Lung (tissue), 12 donors: Measurements from ENCODE around the gene GSC2. TPM values are rescaled to one million over a fixed set of nuclear protein-coding genes. Genes with fewer than 3 reads are reported as not detected.

Experiments
- ATAC-seq: fragments of 200-7000 bp; cut with Tn5 transposase; one replicate; pipeline ENCODE4 v1.9.1; 2020; ENCODE audit warnings: moderate number of reproducible peaks; ENCODE audit not compliant: insufficient read depth, low FRiP score
- DNase-seq, 3 donors: peaks; one replicate each; pipeline ENCODE4 v3.0.0-alpha.2; 2013 to 2017
- H3K27ac ChIP-seq, 2 donors: one replicate each; pipeline ENCODE4 v1.5.1; 2013; ENCODE audit warnings: mild to moderate bottlenecking in 2 of 2, moderate library complexity in 2 of 2, control low read depth in 1 of 2, inconsistent platforms in 1 of 2, low read depth in 1 of 2, low read length in 1 of 2
- H3K27me3 ChIP-seq, 3 donors: one replicate each; pipeline ENCODE4 v1.5.1; 2013; ENCODE audit warnings: low read length in 2 of 3; ENCODE audit not compliant: control insufficient read depth in 3 of 3, insufficient read depth in 3 of 3
- H3K36me3 ChIP-seq, 4 donors: one replicate each; pipeline ENCODE4 v1.5.1; 2013; ENCODE audit warnings: low read length in 4 of 4, mild to moderate bottlenecking in 1 of 4, moderate library complexity in 1 of 4; ENCODE audit not compliant: control insufficient read depth in 4 of 4, insufficient read depth in 4 of 4
- H3K4me1 ChIP-seq, 5 donors: one replicate each; pipeline ENCODE4 v1.5.1; 2013; ENCODE audit warnings: low read length in 5 of 5, mild to moderate bottlenecking in 2 of 5, moderate library complexity in 1 of 5; ENCODE audit not compliant: control insufficient read depth in 5 of 5, insufficient read depth in 5 of 5
- H3K4me3 ChIP-seq: one replicate; pipeline ENCODE4 v1.5.1; 2013; ENCODE audit warnings: mild to moderate bottlenecking, control low read depth, moderate library complexity
- H3K9ac ChIP-seq, 2 donors: one replicate each; pipeline ENCODE4 v1.5.1; 2013; ENCODE audit warnings: low read length in 2 of 2, control low read depth in 1 of 2; ENCODE audit not compliant: insufficient read depth in 1 of 2
- H3K9me3 ChIP-seq, 4 donors: one replicate each; pipeline ENCODE4 v1.5.1; 2013; ENCODE audit warnings: low read length in 3 of 4, mild to moderate bottlenecking in 1 of 4, moderate library complexity in 1 of 4; ENCODE audit not compliant: control insufficient read depth in 4 of 4, insufficient read depth in 3 of 4
- CTCF ChIP-seq: IDR thresholded peaks from 2 replicates; pipeline ENCODE4 v1.5.1; 2012; ENCODE audit warnings: mild to moderate bottlenecking; ENCODE audit errors: control extremely low read depth, extremely low read depth
- WGBS, 2 donors: extraction: QIAGEN DNeasy Blood & Tissue Kit; methylation state at CpG; one replicate each; pipeline ENCODE4 v1.1.7; 2013; 5-methylcytosine and 5-hydroxymethylcytosine counted together
- polyA plus RNA-seq, 2 donors: library from polyadenylated mRNA; stranded (reverse); fragments of 200-250 nt; gene quantifications; one replicate each; pipeline ENCODE4 v1.2.1, GENCODE V29; 2013
- total RNA-seq, 2 donors: library from RNA; depleted of rRNA in 1 of 2; stranded (reverse); fragments of >200 nt in 1 of 2; gene quantifications; one replicate each; pipeline ENCODE4 v1.2.1, GENCODE V29; 2014 to 2021
- donor health status: control.
- donor health status: control.
- donor health status: Bipolar disorder and iron deficiency.
- donor health status: healthy.
- donor health status: DM: yes; HTN: yes; CAD: no.

Gene GSC2
- total and polyA plus RNA-seq, 4 donors = not detected

DNA sequence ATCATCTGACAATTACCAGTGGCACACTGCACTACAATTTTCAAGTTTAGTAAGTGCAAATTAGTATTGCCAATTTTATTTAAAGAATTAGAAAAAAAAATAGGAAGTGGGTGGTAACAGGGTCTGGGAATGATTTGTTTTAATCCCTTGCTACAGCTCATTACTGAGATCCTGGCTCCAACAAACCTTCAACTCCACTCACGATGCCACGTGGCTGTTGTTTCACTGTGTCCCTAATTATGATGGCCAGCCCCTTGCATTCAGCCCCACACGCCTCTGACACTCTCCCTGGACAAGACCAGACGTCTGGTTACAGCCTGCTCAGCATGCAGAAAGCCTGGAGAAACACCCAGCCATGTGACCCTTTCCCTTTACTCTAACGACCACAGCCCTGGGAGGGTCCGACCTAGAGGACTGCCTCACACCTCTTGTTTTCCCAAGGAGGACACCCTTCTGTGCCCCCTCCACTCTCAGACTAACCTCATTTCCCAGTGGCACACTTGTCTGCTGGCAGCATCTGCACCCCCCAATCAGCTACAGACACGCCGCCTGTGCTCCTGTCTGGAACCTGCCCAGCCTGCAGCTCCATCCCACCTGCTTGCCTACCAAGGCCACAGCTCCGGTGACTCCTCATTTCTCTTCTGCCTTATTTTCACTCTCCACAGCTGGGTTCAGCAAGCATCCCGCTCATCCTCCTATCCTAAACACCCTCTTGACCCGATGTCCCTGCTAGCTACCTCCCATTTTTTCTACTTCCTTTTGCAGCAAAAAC is 46.9 kb upstream of the GSC2 start:
- TF ChIP-seq CTCF = no peak
- no peaks in the 10 kb centered on the region for H3K27me3 ChIP-seq
- 85 to 90% methylated on average over 11 of the region's 11 CpGs for WGBS, 2 donors
- peaks cover 0 to 6% (median 0%) of the 10 kb centered on the region in 4 donors for H3K36me3 ChIP-seq
- H3K9me3 ChIP-seq = no peaks in the 10 kb centered on the region
- DNase-seq (no peak), ATAC-seq (no peak)
- no peak overlapping the region for H3K9ac ChIP-seq
- H3K4me3 ChIP-seq = no peak overlapping the region
- H3K27ac ChIP-seq = no peak overlapping the region
- H3K4me1 ChIP-seq = no peaks in the 10 kb centered on the region

- no peak for DNase-seq
- Histone ChIP-seq H3K36me3 (peaks cover 0 to 4% (median 0%) of the 10 kb centered on the region in 4 donors), H3K4me3 (no peak overlapping the region), H3K27ac (no peak overlapping the region), H3K9me3 (no peaks in the 10 kb centered on the region), H3K4me1 (no peaks in the 10 kb centered on the region), H3K27me3 (no peaks in the 10 kb centered on the region), H3K9ac (no peak overlapping the region)
- WGBS, 2 donors = 77 to 80% methylated on average over 23 of the region's 23 CpGs
- no peak for ATAC-seq
- TF ChIP-seq CTCF = no peak
Measured at GRCh38 chr22:19195796-19196731, 46.0 kb upstream of the GSC2 start.

- Histone ChIP-seq H3K9me3 (no peaks in the 10 kb centered on the region), H3K36me3 (peaks cover 0 to 4% (median 0%) of the 10 kb centered on the region in 4 donors), H3K27me3 (no peaks in the 10 kb centered on the region), H3K4me3 (no peak overlapping the region), H3K9ac (no peak overlapping the region), H3K4me1 (no peaks in the 10 kb centered on the region), H3K27ac (no peak overlapping the region)
- ATAC-seq = no peak
- 93 to 98% methylated on average over 16 of the region's 16 CpGs for WGBS, 2 donors
- TF ChIP-seq CTCF = no peak
- DNase-seq = no peak
Measured at GRCh38 chr22:19194766-19195536, 44.9 kb upstream of the GSC2 start.
